HG02642 (cell line): ENCODE measurements around the gene SLC24A3.
"Not testable (repeated sequence)": the region's sequence is repeated elsewhere in the genome, so short reads cannot be mapped to it uniquely, and the experiment has no call there.

Experiments used
- ATAC-seq: cut with Tn5 transposase; IDR thresholded peaks from one replicate; pipeline ENCODE4 v1.9.1; 2021; ENCODE audit warnings: mild to moderate bottlenecking; ENCODE audit not compliant: unreplicated experiment, poor library complexity

SLC24A3 gene

GRCh38 chr20:19602675-19603375 lies 390.4 kb downstream of the SLC24A3 start:
- ATAC-seq: no peak

GRCh38 chr20:19603376-19603750 lies 390.9 kb downstream of the SLC24A3 start:
- ATAC-seq: no peak

- ATAC-seq: no peak
These were observed 393.5 kb downstream of the SLC24A3 start for GRCh38 chr20:19605786-19606485.

DNA sequence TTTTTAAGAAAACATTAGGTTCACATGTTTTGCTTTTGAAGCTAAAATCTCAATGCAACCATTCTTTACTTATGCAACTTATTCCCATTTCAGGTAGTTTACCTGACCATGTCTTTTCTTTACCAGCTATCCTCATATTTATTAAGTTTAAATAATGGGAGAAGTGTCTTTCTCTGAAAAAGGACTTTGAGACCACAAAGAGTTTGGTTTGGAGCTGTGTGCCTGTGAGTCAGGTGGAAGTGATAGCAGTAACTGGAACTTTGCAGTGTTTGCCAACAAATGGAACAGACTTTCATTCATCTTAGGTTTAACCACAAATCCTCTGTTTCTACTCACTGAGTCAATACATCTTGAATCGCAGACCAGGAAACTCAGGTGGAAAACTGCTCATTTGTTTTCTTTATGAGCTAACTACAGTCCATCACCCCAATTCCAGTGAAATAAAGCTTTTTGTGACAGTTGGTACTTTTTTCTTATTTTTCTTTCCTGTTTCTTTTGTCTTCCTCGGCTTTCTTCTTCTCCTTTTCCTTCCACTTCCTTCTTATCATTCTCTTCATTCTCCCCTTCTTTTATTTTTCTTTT lies 397.3 kb downstream of the SLC24A3 start:
- no peak for ATAC-seq

DNA sequence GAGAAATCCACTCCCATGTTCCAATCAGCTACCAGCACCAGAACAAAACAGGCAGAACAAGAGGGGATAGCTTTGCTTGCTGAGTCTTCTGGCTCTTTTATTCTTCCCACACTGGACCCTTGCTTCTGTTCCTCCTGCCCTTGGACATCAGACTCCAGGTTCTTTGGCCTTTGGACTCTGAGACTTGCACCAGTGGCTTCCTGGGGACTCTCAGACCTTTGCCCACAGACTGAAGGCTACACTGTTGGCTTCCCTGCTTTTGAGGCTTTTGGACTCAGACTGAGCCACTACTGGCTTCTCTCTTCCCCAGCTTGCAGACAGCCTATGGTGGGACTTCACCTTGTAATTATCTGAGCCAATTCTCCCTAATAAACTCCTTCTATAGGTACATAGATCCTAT lies 403.2 kb downstream of the SLC24A3 start:
- ATAC-seq: no peak

GRCh38 chr20:19616081-19616480 lies 403.6 kb downstream of the SLC24A3 start:
- no peak for ATAC-seq

GRCh38 chr20:19616620-19617019 lies 404.2 kb downstream of the SLC24A3 start:
- ATAC-seq: no peak

GRCh38 chr20:19617256-19617655 lies 404.8 kb downstream of the SLC24A3 start:
- ATAC-seq: no peak

GRCh38 chr20:19618711-19619110 lies 406.3 kb downstream of the SLC24A3 start:
- ATAC-seq: no peak

- no peak for ATAC-seq
These were observed 407.5 kb downstream of the SLC24A3 start for GRCh38 chr20:19619904-19620430.

DNA sequence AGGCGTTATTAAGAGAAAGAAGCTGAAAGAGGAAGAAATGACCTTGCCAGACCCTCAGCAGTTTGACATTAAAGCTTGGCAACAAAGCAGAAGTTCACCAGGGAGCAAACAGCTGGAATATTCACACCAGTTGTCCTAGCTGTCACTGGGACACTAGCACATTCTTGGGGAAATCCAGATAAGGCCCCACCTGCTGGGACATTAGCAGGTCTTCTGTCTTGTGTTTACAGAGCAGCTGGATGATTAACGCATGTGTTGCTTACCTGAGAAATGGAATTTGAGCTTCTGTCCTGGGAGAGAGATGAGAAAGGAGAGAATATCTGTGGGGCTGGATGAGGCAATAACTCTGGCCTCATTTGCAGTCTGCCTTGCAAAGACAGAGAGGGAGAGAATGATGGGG lies 408.0 kb downstream of the SLC24A3 start:
- no peak for ATAC-seq

DNA sequence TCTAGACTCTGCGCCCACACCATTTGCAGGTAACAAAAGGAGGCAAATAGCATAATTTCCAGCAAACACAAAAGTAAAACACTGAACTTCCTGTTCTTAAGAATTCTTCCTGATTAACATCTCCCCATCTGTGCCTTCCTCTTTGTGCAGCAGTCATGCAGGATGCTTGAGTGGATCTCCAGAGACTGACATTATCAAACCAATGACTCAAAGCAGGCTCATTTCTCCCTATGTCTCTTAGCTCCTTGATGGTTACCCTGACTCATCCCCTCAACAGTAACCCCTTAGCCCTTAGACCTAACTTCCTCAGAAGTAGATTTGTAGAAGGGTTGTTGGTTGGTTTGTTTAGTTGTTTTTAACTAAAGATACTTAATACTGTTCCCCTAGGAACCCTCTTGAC lies 408.6 kb downstream of the SLC24A3 start:
- no peak for ATAC-seq

DNA sequence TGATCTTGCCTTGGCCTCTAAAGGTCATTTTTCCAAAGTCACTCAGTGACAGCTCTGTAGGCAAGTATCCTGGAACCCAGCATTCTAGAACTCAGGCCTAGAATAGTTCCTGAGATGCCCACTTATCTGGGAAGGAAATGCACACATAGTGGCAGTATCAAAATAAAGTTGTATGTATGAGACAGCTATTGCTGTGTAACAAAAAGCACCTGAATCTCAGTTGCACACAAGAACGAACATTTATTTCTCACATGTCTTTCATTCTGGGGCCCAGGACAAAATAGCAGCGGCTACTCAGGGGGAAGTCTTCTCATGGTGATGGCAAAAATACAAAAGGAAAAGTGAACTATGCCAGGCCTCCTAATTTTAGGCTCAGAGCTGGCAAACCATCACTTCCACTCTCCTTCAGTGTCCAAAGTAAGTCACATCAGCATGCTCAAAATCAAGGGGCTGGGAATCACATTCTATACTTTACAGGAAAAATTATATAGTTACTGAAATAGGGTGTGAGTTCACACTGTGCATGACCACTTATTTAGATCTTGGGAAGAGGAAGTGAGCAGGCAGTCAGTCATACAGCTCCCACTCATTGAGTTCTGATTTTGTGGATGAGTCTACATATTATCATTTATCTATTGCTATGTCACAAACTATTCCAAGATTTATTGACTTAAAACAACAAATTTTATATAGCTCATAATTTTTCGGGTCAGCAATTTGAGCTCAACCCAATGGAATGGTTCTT lies 412.0 kb downstream of the SLC24A3 start:
- ATAC-seq: no peak

DNA sequence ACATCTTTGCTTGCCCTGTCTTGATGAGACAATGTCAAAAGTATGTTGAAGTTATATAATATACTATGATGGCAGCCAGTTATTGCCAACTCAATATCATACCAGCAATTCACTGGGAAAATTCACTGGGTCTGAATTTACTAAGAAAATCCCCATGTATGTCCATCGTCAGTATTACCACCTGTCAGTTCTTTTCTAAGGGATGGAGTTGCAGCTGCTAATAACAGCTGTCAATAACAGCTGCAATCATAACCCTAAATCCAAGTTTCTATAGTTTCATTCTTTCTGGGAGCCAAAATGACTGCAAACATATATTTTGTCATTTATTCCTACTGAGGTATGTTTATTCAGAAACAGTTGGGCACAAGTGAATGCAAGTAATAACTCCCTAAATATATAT lies 413.0 kb downstream of the SLC24A3 start:
- no peak for ATAC-seq

DNA sequence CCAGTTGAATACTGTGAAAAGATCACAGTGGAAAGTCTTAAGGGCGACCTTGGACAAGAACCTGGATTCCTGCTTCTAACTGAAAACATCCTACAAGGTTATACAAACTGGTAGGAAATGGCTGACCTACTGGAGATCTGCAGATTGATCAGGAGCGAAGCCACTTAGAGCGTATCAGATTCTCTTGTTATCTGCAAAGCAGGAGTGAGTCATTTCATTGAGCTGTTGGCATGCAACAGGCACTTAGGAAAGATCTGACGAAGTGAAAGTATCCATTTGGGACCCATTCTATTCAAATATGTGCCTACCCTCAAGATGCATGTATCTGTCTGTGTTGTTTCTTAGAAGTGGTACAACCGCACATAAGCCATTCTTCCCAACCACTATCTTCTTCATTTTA lies 414.5 kb downstream of the SLC24A3 start:
- no peak for ATAC-seq

DNA sequence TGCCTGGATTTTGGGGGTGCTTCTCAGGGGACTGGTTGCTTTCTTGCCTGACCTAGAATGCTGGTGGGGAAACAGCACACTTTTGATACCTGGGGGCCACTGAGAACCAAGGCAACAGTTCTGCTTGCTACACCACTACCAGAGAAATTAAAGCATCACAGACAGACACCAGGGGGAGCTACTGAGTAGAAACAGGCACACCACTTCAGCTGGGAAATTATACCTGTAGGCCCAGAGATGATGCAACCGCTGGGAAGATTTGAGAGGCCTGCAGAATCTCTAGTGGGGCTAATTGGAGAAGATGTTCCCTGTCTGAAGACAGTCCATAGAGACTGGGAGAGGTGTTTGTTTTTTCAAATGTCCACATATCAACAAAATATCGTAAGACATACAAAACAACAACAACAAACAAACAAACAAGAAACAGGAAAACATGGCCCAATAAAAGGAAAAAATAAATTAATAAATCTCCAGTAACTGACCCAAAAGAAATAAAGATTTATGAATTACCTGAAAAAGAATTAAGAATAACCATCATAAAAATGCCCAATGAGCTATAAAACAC lies 416.2 kb downstream of the SLC24A3 start:
- no peak for ATAC-seq

DNA sequence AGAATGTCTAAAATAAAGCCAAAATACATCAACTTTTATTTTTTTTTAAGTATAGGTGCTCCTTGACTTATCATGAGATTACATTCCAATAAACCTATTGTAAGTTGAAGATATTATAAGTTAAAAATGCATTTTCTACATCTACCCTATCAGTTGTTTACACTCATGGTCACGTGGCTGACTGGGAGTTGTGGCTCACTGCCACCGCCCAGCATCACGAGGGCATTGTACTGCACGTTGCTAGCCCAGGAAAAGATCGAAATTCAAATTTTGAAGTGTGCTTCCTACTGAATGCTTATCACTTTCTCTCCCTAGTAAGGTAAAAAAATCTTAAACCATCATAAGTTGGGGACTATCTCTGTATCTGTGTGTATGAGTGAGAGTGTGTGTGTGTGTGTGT lies 419.0 kb downstream of the SLC24A3 start:
- no peak for ATAC-seq

DNA sequence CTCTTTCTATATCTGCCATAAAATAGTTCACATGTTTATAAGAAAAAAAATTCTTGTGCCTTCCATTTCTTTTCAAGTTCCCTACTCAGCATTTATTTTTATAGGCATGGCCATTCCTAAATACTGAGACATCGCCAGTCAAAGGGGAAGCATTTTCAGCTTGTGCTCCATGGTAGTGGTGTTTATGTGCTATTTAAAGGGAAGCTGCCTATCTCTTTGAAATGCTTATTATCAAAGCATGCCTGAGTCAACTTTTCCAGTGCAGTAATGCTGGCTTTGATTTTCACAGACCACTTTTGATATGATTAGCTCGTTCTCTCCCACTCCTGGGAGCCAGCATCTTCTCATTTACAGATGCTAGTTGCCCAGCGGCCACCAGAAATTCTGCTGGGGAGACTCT lies 421.5 kb downstream of the SLC24A3 start:
- ATAC-seq: no peak

DNA sequence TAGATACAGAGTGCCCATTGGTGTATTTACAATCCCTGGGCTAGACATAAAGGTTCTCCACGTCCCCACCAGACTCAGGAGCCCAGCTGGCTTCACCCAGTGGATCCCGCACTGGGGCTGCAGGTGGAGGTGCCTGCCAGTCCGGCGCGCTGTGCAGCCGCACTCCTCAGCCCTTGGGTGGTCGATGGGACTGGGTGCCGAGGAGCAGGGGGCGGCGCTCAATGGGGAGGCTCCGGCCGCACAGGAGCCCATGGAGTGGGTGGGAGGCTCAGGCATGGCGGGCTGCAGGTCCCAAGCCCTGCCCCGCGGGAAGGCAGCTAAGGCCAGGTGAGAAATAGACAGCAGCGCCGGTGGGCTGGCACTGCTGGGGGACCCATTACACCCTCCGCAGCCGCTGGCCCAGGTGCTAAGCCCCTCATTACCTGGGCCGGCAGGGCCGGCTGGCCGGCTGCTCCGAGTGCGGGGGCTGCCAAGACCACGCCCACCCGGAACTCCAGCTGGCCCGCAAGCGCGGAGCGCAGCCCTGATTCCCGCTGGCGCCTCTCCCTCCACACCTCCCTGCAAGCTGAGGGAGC lies 427.1 kb downstream of the SLC24A3 start:
- ATAC-seq: not testable (repeated sequence)

DNA sequence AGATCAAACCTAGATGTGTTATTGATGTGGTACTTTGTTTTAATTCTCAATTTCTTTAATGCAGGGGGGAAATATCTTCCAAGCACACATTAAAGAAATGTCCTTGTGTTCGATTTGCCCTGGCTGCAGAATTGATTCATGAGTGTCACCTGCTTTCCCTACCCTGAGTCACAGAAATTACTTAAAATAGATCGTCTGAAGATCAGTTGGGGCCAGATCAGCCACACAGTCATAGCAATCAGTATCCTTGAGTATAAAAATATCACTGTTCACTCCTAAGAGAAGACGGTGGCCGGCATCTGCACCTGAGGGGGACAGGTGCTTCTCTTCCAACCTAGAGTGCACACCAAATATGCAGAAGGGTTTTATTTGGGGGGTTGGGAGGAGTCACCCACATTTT lies 430.4 kb downstream of the SLC24A3 start:
- ATAC-seq: no peak
